ENCODE results near the gene STUB1. TPM values are rescaled to one million over a fixed set of nuclear protein-coding genes. Genes with fewer than 3 reads are reported as not detected.

The STUB1 gene
- total and polyA plus RNA-seq, 4 donors = 32.4 to 74.4 (median 50.2) TPM

DNA sequence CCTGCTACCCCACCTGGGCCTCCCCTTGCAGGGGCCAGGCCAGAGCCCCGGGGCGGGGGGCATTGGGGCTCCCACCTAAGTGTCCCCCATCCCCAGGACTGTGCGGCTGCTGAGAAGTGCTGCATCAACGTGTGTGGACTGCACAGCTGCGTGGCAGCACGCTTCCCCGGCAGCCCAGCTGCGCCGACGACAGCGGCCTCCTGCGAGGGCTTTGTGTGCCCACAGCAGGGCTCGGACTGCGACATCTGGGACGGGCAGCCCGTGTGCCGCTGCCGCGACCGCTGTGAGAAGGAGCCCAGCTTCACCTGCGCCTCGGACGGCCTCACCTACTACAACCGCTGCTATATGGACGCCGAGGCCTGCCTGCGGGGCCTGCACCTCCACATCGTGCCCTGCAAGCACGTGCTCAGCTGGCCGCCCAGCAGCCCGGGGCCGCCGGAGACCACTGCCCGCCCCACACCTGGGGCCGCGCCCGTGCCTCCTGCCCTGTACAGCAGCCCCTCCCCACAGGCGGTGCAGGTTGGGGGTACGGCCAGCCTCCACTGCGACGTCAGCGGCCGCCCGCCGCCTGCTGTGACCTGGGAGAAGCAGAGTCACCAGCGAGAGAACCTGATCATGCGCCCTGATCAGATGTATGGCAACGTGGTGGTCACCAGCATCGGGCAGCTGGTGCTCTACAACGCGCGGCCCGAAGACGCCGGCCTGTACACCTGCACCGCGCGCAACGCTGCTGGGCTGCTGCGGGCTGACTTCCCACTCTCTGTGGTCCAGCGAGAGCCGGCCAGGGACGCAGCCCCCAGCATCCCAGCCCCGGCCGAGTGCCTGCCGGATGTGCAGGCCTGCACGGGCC, 47.5 kb upstream of the STUB1 start:
- TF ChIP-seq JUND (IDR thresholded peaks at IDR 0.05) = no peak
- peaks cover 0 to 9% (median 0%) of the 10 kb centered on the region in 4 donors for H3K36me3 ChIP-seq (ENCODE audit: control insufficient read depth in 4 of 4, insufficient read depth in 3 of 4, low read depth in 1 of 4, low read length in 3 of 4)
- H3K4me3 ChIP-seq (ENCODE audit: low read depth in 1 of 3, low read length in 3 of 3) = no peak overlapping the region
- no peaks in the 10 kb centered on the region for H3K9me3 ChIP-seq (ENCODE audit: control insufficient read depth in 4 of 4, low read length in 3 of 4)
- no peaks in the 10 kb centered on the region for H3K27me3 ChIP-seq (ENCODE audit: control insufficient read depth in 4 of 4, insufficient read depth in 4 of 4, low read length in 3 of 4)
- WGBS = 96% methylated on average over 67 of the region's 67 CpGs
- no peak overlapping the region for H3K27ac ChIP-seq (ENCODE audit: low read depth in 1 of 2, low read length in 2 of 2)
- no peak overlapping the region for H3K9ac ChIP-seq (ENCODE audit: low read depth in 1 of 2, low read length in 2 of 2)
- H3K4me1 ChIP-seq (ENCODE audit: control insufficient read depth in 4 of 4, insufficient read depth in 4 of 4, low read length in 3 of 4) = peaks cover 37 to 57% (median 47%) of the 10 kb centered on the region in 4 donors
- DNase-seq (ENCODE audit: low spot score) = no peak

GRCh38 chr16:633336-634050, 46.7 kb upstream of the STUB1 start:
- H3K4me1 ChIP-seq (ENCODE audit: control insufficient read depth in 4 of 4, insufficient read depth in 4 of 4, low read length in 3 of 4) = peaks cover 34 to 55% (median 44%) of the 10 kb centered on the region in 4 donors
- no peak for DNase-seq (ENCODE audit: low spot score)

GRCh38 chr16:634051-634670, 46.0 kb upstream of the STUB1 start:
- 96% methylated on average over 22 of the region's 22 CpGs for WGBS
- no peak overlapping the region for H3K27ac ChIP-seq (ENCODE audit: low read depth in 1 of 2, low read length in 2 of 2)
- no peaks in the 10 kb centered on the region for H3K27me3 ChIP-seq (ENCODE audit: control insufficient read depth in 4 of 4, insufficient read depth in 4 of 4, low read length in 3 of 4)
- TF ChIP-seq FOXA1 (IDR thresholded peaks at IDR 0.05) = no peak
- TF ChIP-seq HNF4G (IDR thresholded peaks at IDR 0.05) = no peak
- no peak for TF ChIP-seq REST (IDR thresholded peaks at IDR 0.05)
- TF ChIP-seq, protein P1, sequence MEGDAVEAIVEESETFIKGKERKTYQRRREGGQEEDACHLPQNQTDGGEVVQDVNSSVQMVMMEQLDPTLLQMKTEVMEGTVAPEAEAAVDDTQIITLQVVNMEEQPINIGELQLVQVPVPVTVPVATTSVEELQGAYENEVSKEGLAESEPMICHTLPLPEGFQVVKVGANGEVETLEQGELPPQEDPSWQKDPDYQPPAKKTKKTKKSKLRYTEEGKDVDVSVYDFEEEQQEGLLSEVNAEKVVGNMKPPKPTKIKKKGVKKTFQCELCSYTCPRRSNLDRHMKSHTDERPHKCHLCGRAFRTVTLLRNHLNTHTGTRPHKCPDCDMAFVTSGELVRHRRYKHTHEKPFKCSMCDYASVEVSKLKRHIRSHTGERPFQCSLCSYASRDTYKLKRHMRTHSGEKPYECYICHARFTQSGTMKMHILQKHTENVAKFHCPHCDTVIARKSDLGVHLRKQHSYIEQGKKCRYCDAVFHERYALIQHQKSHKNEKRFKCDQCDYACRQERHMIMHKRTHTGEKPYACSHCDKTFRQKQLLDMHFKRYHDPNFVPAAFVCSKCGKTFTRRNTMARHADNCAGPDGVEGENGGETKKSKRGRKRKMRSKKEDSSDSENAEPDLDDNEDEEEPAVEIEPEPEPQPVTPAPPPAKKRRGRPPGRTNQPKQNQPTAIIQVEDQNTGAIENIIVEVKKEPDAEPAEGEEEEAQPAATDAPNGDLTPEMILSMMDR (IDR thresholded peaks at IDR 0.05; ENCODE audit: low read depth, low read length, missing input control) = no peak
- TF ChIP-seq RAD21 (IDR thresholded peaks at IDR 0.05) = no peak
- TF ChIP-seq, protein P2, sequence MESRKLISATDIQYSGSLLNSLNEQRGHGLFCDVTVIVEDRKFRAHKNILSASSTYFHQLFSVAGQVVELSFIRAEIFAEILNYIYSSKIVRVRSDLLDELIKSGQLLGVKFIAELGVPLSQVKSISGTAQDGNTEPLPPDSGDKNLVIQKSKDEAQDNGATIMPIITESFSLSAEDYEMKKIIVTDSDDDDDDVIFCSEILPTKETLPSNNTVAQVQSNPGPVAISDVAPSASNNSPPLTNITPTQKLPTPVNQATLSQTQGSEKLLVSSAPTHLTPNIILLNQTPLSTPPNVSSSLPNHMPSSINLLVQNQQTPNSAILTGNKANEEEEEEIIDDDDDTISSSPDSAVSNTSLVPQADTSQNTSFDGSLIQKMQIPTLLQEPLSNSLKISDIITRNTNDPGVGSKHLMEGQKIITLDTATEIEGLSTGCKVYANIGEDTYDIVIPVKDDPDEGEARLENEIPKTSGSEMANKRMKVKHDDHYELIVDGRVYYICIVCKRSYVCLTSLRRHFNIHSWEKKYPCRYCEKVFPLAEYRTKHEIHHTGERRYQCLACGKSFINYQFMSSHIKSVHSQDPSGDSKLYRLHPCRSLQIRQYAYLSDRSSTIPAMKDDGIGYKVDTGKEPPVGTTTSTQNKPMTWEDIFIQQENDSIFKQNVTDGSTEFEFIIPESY (IDR thresholded peaks at IDR 0.05) = no peak
- TF ChIP-seq GABPA (IDR thresholded peaks at IDR 0.05 in 1 of 2, conservative IDR thresholded peaks at IDR 0.05 in 1 of 2) = no peak
- no peak for TF ChIP-seq ATF3 (IDR thresholded peaks at IDR 0.05)
- TF ChIP-seq NR2F2 (IDR thresholded peaks at IDR 0.05) = no peak
- H3K36me3 ChIP-seq (ENCODE audit: control insufficient read depth in 4 of 4, insufficient read depth in 3 of 4, low read depth in 1 of 4, low read length in 3 of 4) = peaks cover 0 to 7% (median 0%) of the 10 kb centered on the region in 4 donors
- H3K9me3 ChIP-seq (ENCODE audit: control insufficient read depth in 4 of 4, low read length in 3 of 4) = no peaks in the 10 kb centered on the region
- no peak for DNase-seq (ENCODE audit: low spot score)
- H3K9ac ChIP-seq (ENCODE audit: low read depth in 1 of 2, low read length in 2 of 2) = no peak overlapping the region
- H3K4me1 ChIP-seq (ENCODE audit: control insufficient read depth in 4 of 4, insufficient read depth in 4 of 4, low read length in 3 of 4) = peaks cover 27 to 49% (median 37%) of the 10 kb centered on the region in 4 donors
- no peak overlapping the region for H3K4me3 ChIP-seq (ENCODE audit: low read depth in 1 of 3, low read length in 3 of 3)

More at GRCh38 chr16:633336-634050, 46.7 kb upstream of the STUB1 start:
- H3K4me3 ChIP-seq (ENCODE audit: low read depth in 1 of 3, low read length in 3 of 3) = no peak overlapping the region
- 98% methylated on average over 74 of the region's 74 CpGs for WGBS
- no peak for TF ChIP-seq SP1 (IDR thresholded peaks at IDR 0.05)
- TF ChIP-seq, protein P2 (IDR thresholded peaks at IDR 0.05) = no peak
- TF ChIP-seq HNF4G (IDR thresholded peaks at IDR 0.05) = no peak
- TF ChIP-seq TAF1 (conservative IDR thresholded peaks at IDR 0.05) = no peak
- TF ChIP-seq EGR1 (IDR thresholded peaks at IDR 0.05; ENCODE audit: low read depth in 2 of 2) = no peak
- TF ChIP-seq YY1 (IDR thresholded peaks at IDR 0.05) = no peak
- no peak overlapping the region for H3K9ac ChIP-seq (ENCODE audit: low read depth in 1 of 2, low read length in 2 of 2)
- no peaks in the 10 kb centered on the region for H3K27me3 ChIP-seq (ENCODE audit: control insufficient read depth in 4 of 4, insufficient read depth in 4 of 4, low read length in 3 of 4)
- no peaks in the 10 kb centered on the region for H3K9me3 ChIP-seq (ENCODE audit: control insufficient read depth in 4 of 4, low read length in 3 of 4)
- no peak overlapping the region for H3K27ac ChIP-seq (ENCODE audit: low read depth in 1 of 2, low read length in 2 of 2)
- peaks cover 0 to 7% (median 0%) of the 10 kb centered on the region in 4 donors for H3K36me3 ChIP-seq (ENCODE audit: control insufficient read depth in 4 of 4, insufficient read depth in 3 of 4, low read depth in 1 of 4, low read length in 3 of 4)

Data from liver (tissue), 9 donors.